Naive B cell (primary cell): ENCODE results near the gene HMCN1. TPM values are rescaled to one million over a fixed set of nuclear protein-coding genes. Genes with fewer than 3 reads are reported as not detected.
A peak's percentile ranks its signal among the peaks of the same experiment; 100 is the strongest.

Experiments used
- ATAC-seq, 2 donors: fragments of 150-1000 bp; cut with Tn5 transposase; 2 replicates each; pipeline ENCODE4 v1.10.0; 2021; ENCODE audit warnings: low read depth in 2 of 2, mild to moderate bottlenecking in 2 of 2, moderate library complexity in 2 of 2
- DNase-seq: peaks from one replicate; pipeline ENCODE4 v3.0.0; 2022
- H3K27ac Mint-ChIP-seq, 6 donors: one replicate each; pipeline ENCODE4 v1.8.0; 2020 to 2022; ENCODE audit warnings: mild to moderate bottlenecking in 6 of 6, mixed read lengths in 6 of 6, moderate library complexity in 5 of 6, inconsistent platforms in 2 of 6
- H3K27me3 Mint-ChIP-seq, 3 donors: one replicate each; pipeline ENCODE4 v1.8.0; 2021 to 2022; ENCODE audit warnings: mixed read lengths in 3 of 3, mild to moderate bottlenecking in 1 of 3
- H3K36me3 Mint-ChIP-seq, 2 donors: one replicate each; pipeline ENCODE4 v1.8.0; 2020 to 2022; ENCODE audit warnings: mixed read lengths in 2 of 2, inconsistent platforms in 1 of 2, mild to moderate bottlenecking in 1 of 2
- H3K4me1 Mint-ChIP-seq, 3 donors: one replicate each; pipeline ENCODE4 v1.8.0; 2020 to 2022; ENCODE audit warnings: mixed read lengths in 3 of 3, inconsistent platforms in 1 of 3, mild to moderate bottlenecking in 1 of 3, moderate library complexity in 1 of 3
- H3K4me3 Mint-ChIP-seq, 8 donors: one replicate each; pipeline ENCODE4 v1.8.0; 2020 to 2022; ENCODE audit warnings: mild to moderate bottlenecking in 8 of 8, mixed read lengths in 8 of 8, moderate library complexity in 8 of 8, inconsistent platforms in 2 of 8
- H3K9me3 Mint-ChIP-seq, 7 donors: one replicate each; pipeline ENCODE4 v1.8.0; 2020 to 2022; ENCODE audit warnings: mixed read lengths in 7 of 7, mild to moderate bottlenecking in 5 of 7, inconsistent platforms in 2 of 7, moderate library complexity in 1 of 7
- polyA plus RNA-seq, 6 donors: library from polyadenylated mRNA; unstranded; fragments of 300-500 nt; fragmentation: Illumina TruSeq; gene quantifications; one replicate each; pipeline ENCODE4 v1.2.3, GENCODE V29; 2021; ENCODE audit warnings: low read depth in 6 of 6

The HMCN1 gene
- polyA plus RNA-seq, 6 donors from 2014 or later: 0.01 TPM; not detected in 5

DNA sequence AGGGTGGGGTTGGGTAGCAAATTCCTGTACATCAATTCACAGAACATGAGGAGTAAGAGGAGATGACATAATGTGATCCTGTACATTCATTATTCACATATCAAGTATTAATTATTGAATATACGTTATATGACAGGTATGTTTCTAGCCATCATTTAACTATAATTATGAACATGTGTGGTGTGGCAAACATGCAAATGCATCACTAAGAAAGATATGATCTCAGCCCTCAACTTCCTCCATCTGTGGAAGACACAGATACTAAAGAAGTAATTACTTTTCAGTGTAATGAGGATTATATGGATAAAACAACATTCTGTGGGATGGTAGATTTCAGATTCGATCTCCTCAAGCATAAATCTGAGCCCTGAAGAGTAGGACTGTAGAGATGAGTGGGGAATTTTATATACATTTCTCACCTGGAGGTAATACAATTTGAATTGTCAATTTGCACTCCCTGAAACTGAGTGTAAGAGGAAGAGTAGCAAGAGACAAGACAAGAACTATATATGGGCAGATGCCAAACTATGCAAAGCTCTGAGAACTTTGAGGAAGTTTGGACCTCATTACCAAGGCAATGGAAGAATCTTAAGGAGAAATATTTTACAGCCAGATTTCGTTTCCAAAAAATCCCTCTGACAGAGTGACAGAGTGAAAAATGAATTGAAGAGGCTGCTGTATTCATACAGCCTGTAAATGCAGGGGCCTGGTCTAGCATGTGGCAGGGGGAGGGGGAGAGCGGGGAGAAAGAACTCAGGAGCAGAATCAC lies 365.3 kb downstream of the HMCN1 start:
- ATAC-seq (no peak), DNase-seq (no peak)
- Mint-ChIP-seq H3K36me3 (no peaks in the 10 kb centered on the region), H3K27ac (no peak overlapping the region), H3K27me3 (peaks cover 0 to 3% (median 0%) of the 10 kb centered on the region in 3 donors), H3K9me3 (no peaks in the 10 kb centered on the region), H3K4me1 (peaks cover 0 to 10% (median 0%) of the 10 kb centered on the region in 3 donors), H3K4me3 (peak overlapping the region in 1 of 8 donors; percentile 6)

DNA sequence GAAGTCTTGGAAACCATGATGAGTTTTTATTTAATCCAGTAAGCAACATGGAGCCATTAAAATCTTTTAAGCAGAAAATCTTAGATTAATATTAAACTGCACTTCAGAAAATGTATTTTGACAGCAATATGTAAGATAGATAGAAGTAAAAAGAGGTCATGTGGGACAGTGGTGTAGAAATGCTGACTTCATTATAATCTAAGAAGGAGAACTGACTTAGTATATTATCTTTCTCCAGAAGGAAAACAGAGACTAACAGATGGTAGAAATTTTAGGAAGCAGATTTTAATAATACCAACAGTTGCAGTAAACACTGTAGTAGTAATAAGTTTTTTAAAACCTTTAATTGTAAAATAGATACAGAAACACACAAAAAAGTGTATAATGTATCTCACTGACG lies 367.9 kb downstream of the HMCN1 start:
- DNase-seq (no peak), ATAC-seq (no peak)
- no peaks in the 10 kb centered on the region for H3K36me3 Mint-ChIP-seq
- no peaks in the 10 kb centered on the region for H3K9me3 Mint-ChIP-seq
- peaks cover 0 to 3% (median 0%) of the 10 kb centered on the region in 3 donors for H3K27me3 Mint-ChIP-seq
- H3K4me3 Mint-ChIP-seq: no peak overlapping the region
- H3K4me1 Mint-ChIP-seq: peaks cover 0 to 10% (median 0%) of the 10 kb centered on the region in 3 donors
- no peak overlapping the region for H3K27ac Mint-ChIP-seq

DNA sequence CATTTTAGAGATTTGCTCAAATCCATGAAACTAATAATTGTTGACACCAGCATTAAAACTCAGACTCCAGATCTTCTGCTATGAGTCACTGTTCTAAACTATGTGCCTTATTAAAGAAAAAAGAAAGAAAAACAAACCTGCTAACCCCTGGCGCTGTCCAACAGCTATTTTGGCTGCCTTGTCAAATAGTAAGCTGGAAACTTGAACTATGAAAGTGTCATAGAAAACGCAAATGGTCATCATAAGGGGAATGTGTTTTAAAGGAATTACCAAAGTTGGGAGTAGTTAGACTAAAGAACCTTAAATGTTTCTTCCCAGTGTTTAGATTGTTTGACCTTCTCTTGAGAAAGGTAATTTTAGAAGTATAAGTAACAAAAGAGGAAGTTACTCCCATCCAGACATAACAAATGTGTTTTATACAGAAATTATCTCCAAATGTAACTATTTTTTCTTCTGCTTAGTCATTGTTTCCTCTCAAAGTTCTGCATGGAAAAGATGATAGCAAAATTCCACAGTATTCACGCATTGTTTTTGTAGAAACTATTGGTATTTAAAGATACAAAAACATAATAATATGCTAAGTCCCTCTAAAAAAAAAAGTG lies 368.5 kb downstream of the HMCN1 start:
- Mint-ChIP-seq H3K9me3 (no peaks in the 10 kb centered on the region), H3K27me3 (peaks cover 0 to 3% (median 0%) of the 10 kb centered on the region in 3 donors), H3K4me1 (peaks cover 0 to 10% (median 0%) of the 10 kb centered on the region in 3 donors), H3K27ac (no peak overlapping the region), H3K36me3 (no peaks in the 10 kb centered on the region), H3K4me3 (peak overlapping the region in 2 of 8 donors; percentile 20 to 30)
- DNase-seq (no peak), ATAC-seq (no peak)

DNA sequence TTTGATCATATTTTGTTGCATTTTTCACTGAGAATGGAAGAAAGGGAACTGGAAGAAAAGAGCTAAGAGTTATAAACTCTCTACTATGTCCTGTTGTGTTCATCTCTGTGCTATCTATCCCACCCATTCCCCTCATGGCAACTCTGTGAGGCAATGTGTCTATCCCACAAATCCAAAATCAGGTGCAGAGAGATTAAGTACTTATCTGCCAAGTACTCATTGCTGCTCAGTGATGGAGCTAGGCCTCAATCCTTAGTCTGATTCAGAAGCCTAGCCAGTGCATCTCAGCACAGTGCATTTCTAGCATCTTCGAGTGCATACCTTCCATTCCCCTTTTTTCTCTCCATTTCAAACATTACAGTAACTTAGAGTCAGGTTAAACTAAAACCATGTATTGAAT lies 370.3 kb downstream of the HMCN1 start:
- no peak for DNase-seq
- Mint-ChIP-seq H3K9me3 (no peaks in the 10 kb centered on the region), H3K27me3 (peaks cover 0 to 3% (median 0%) of the 10 kb centered on the region in 3 donors), H3K27ac (no peak overlapping the region), H3K4me3 (no peak overlapping the region), H3K36me3 (no peaks in the 10 kb centered on the region), H3K4me1 (peaks cover 0 to 8% (median 0%) of the 10 kb centered on the region in 3 donors)
- ATAC-seq: no peak

DNA sequence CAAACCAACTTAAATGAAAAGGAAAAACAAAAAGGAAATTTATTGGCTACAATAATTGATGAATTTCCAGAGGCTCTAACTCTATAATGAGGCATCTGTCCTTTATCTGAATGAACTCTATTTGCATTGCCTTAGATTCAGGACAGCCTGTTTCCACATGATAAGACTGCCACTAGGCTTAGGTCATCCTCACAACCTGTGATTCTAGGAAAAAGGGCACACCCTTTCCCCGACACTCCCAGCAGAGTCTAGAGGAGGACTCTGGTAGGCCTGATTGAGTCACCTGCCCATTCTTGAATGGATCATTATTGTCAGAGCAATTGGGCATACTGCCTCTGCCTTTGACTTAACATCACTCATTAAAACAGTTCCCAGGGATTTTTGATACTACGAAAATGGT lies 378.1 kb downstream of the HMCN1 start:
- H3K27ac Mint-ChIP-seq: no peak overlapping the region
- H3K4me3 Mint-ChIP-seq: no peak overlapping the region
- peaks cover 0 to 5% (median 0%) of the 10 kb centered on the region in 3 donors for H3K27me3 Mint-ChIP-seq
- H3K9me3 Mint-ChIP-seq: peaks cover 2 to 6% (median 5%) of the 10 kb centered on the region in 7 donors
- no peak for ATAC-seq
- peaks cover 4 to 8% (median 6%) of the 10 kb centered on the region in 3 donors for H3K4me1 Mint-ChIP-seq
- no peaks in the 10 kb centered on the region for H3K36me3 Mint-ChIP-seq
- DNase-seq: no peak

DNA sequence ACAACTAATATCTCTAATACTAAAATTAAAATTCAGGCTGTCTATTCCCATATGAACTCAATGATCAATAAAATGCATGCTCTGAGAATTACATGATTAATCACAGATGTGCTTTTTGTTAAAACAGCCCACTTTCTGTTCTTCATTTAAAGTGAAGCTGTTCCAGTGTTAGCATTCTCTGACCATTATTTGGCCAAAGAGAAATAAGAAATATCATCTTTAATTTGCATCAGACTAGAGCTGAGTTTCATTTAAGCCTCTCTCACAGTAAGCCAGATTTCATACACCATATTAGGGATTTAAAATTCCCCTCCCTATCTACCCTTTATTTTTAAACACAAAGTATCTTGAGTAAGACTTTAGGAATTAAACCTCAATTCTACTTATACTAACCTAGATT lies 379.3 kb downstream of the HMCN1 start:
- Mint-ChIP-seq H3K27ac (no peak overlapping the region), H3K4me1 (peaks cover 4 to 8% (median 6%) of the 10 kb centered on the region in 3 donors), H3K27me3 (peaks cover 0 to 5% (median 0%) of the 10 kb centered on the region in 3 donors), H3K4me3 (no peak overlapping the region), H3K9me3 (peaks cover 2 to 6% (median 5%) of the 10 kb centered on the region in 7 donors), H3K36me3 (no peaks in the 10 kb centered on the region)
- no peak for ATAC-seq
- DNase-seq: no peak

DNA sequence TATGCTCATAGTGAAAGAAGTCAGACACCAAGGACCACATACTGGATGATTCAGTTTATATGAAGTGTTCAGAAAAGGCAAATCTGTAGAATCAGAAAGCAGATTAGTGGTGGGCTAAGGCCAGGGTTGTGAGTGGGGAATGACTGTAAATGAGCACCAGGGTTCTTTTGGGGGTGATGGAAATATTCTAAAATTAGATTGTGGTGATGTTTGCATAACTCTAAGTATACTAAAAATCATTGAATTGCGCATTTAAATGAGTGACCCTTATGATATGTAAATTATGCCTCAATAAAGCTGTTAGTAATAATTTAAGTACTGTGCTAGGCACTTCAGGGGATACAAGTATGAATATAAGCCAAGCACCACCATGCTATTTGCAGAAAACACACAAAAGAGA lies 384.5 kb downstream of the HMCN1 start:
- ATAC-seq: no peak
- Mint-ChIP-seq H3K27me3 (peaks cover 5 to 8% (median 5%) of the 10 kb centered on the region in 3 donors), H3K4me1 (no peaks in the 10 kb centered on the region), H3K27ac (no peak overlapping the region), H3K9me3 (peaks cover 0 to 3% (median 0%) of the 10 kb centered on the region in 7 donors), H3K4me3 (no peak overlapping the region), H3K36me3 (no peaks in the 10 kb centered on the region)
- DNase-seq: no peak

DNA sequence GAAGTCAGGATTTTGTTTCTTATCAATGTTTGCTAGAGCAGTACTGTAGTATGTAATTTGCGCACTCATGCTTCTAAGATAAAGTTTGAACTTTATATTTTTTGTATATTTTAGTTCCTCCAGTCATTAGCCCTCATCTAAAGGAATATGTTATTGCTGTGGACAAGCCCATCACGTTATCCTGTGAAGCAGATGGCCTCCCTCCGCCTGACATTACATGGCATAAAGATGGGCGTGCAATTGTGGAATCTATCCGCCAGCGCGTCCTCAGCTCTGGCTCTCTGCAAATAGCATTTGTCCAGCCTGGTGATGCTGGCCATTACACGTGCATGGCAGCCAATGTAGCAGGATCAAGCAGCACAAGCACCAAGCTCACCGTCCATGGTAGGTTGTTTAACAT lies 388.6 kb downstream of the HMCN1 start:
- Mint-ChIP-seq H3K27me3 (peaks cover 0 to 10% (median 8%) of the 10 kb centered on the region in 3 donors), H3K4me1 (no peaks in the 10 kb centered on the region), H3K4me3 (no peak overlapping the region), H3K36me3 (no peaks in the 10 kb centered on the region), H3K9me3 (peaks cover 0 to 3% (median 0%) of the 10 kb centered on the region in 7 donors), H3K27ac (no peak overlapping the region)
- ATAC-seq: no peak
- no peak for DNase-seq

DNA sequence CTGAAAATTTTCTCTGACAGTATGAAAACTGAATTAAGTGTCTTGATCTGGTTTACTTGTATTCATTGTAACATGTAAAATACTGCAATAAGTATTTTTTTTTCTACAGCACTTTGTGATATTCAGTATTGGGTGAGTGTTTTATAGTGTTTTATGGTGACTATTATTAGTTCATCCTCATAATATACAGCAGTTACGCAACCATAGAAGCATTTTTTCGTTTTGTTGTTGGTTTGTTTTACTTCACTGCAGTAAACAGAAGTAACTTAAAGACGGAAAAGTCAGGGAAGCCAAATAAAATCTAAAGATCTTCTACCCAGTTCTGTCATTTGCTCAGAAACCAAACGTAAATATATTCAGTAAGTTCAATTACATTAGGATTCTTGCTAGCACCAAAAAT lies 390.8 kb downstream of the HMCN1 start:
- Mint-ChIP-seq H3K27ac (no peak overlapping the region), H3K9me3 (peaks cover 0 to 3% (median 0%) of the 10 kb centered on the region in 7 donors), H3K4me1 (no peaks in the 10 kb centered on the region), H3K27me3 (peaks cover 0 to 10% (median 8%) of the 10 kb centered on the region in 3 donors), H3K4me3 (no peak overlapping the region), H3K36me3 (no peaks in the 10 kb centered on the region)
- DNase-seq: no peak
- no peak for ATAC-seq

DNA sequence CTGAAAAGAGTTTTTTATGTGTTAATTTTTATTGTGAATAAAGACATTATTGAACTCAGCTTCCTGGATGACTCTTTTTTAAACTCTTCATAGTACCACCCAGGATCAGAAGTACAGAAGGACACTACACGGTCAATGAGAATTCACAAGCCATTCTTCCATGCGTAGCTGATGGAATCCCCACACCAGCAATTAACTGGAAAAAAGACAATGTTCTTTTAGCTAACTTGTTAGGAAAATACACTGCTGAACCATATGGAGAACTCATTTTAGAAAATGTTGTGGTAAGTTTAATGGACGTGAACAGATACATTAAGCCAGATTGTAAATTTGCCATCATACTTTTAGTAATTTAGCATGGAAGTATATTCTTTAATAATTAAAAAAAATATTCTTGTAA lies 391.3 kb downstream of the HMCN1 start:
- H3K9me3 Mint-ChIP-seq: peaks cover 0 to 3% (median 0%) of the 10 kb centered on the region in 7 donors
- H3K27ac Mint-ChIP-seq: no peak overlapping the region
- ATAC-seq: no peak
- DNase-seq: no peak
- no peaks in the 10 kb centered on the region for H3K36me3 Mint-ChIP-seq
- no peak overlapping the region for H3K4me3 Mint-ChIP-seq
- H3K27me3 Mint-ChIP-seq: peaks cover 0 to 10% (median 8%) of the 10 kb centered on the region in 3 donors
- no peaks in the 10 kb centered on the region for H3K4me1 Mint-ChIP-seq

DNA sequence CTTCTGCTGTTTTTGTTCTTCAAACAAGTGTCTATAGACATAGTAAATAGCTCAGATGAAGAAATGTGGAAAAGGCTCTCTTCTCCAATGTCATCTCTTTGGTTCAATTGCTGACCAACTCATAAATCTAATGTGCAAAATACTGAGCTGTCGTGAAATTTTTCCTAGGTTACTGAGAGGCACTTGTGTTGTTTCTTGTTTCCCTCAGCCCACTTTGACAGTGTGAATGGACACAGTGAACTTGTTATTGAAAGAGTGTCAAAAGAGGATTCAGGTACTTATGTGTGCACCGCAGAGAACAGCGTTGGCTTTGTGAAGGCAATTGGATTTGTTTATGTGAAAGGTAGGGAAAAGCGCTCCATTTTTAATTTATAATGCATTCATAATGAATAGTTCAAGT lies 395.6 kb downstream of the HMCN1 start:
- DNase-seq: no peak
- Mint-ChIP-seq H3K27me3 (peaks cover 0 to 5% (median 0%) of the 10 kb centered on the region in 3 donors), H3K4me1 (no peaks in the 10 kb centered on the region), H3K9me3 (peaks cover 0 to 3% (median 0%) of the 10 kb centered on the region in 7 donors), H3K27ac (no peak overlapping the region), H3K36me3 (no peaks in the 10 kb centered on the region), H3K4me3 (no peak overlapping the region)
- ATAC-seq: no peak

DNA sequence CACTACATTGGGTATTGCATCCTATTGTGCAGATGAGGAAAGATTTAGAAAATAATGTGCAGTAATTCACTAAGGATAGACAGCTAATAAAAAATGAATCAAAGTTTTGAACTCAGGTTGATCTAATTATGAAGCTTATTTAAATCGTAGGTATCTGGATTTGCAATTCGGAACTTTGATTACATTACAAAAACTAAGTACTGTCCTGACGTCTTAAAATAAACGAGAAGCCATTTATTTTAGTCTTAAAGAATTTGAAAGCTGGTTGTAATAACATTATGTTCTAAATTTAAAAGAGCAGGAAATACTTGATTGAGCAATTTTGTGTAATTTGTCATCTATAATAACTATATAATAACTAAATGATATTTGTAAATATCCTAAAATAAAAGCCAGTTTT lies 404.9 kb downstream of the HMCN1 start:
- H3K4me1 Mint-ChIP-seq: no peaks in the 10 kb centered on the region
- H3K27me3 Mint-ChIP-seq: no peaks in the 10 kb centered on the region
- peaks cover 0 to 8% (median 3%) of the 10 kb centered on the region in 7 donors for H3K9me3 Mint-ChIP-seq
- no peak overlapping the region for H3K27ac Mint-ChIP-seq
- ATAC-seq (no peak), DNase-seq (no peak)
- H3K36me3 Mint-ChIP-seq: no peaks in the 10 kb centered on the region
- H3K4me3 Mint-ChIP-seq: no peak overlapping the region

DNA sequence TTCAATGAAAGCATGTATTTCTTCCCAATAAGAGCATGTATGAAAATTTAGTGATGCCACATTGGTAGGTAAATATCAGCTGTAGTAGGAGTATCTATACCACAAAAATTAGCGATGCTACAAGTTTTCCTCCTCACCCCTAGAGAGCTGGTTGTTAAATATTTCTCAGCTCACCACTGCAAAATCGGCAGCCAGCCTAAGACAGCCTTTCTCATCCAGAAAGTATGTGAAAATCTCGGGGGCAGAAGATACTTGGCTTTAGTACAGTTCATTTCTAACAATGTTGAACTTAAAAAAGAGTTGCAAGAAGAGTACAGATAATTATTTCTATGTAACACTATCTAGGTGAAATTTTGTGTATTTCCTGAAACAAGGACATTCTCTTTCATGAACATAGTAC lies 405.5 kb downstream of the HMCN1 start:
- DNase-seq (no peak), ATAC-seq (no peak)
- Mint-ChIP-seq H3K27ac (no peak overlapping the region), H3K4me3 (no peak overlapping the region), H3K9me3 (peaks cover 0 to 8% (median 3%) of the 10 kb centered on the region in 7 donors), H3K36me3 (no peaks in the 10 kb centered on the region), H3K4me1 (no peaks in the 10 kb centered on the region), H3K27me3 (no peaks in the 10 kb centered on the region)

DNA sequence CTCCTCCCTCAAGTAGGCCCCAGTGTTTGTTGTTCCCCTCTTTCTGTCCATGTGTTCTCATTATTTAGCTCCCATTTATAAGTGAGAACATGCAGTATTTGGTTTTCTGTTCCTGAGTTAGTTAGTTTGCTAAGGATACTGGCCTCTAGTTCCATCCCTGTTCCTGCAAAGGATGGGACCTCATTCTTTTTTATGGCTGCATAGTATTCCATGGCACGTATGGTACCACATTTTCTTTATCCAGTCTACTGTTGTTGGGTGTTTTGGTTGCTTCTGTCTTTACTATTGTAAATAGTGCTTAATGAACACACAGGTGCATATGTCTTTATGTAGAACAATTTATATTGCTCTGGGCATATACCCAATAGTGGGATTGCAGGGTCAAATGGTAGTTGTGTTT lies 408.0 kb downstream of the HMCN1 start:
- DNase-seq: no peak
- H3K4me3 Mint-ChIP-seq: no peak overlapping the region
- no peaks in the 10 kb centered on the region for H3K27me3 Mint-ChIP-seq
- no peak for ATAC-seq
- no peaks in the 10 kb centered on the region for H3K36me3 Mint-ChIP-seq
- H3K4me1 Mint-ChIP-seq: no peaks in the 10 kb centered on the region
- peaks cover 0 to 8% (median 3%) of the 10 kb centered on the region in 7 donors for H3K9me3 Mint-ChIP-seq
- H3K27ac Mint-ChIP-seq: no peak overlapping the region
